Transverse colon (tissue), 4 donors: ENCODE results near the gene BMP3.

Source experiments
- CTCF ChIP-seq, 5 experiments: fragments of 200-600 bp in 3 of 5; fragments of 450-650 bp in 2 of 5; sonication (generic) in 3 of 5; IDR thresholded peaks; 1 replicate in 2 of 5; 2 replicates in 3 of 5; pipeline ENCODE4 v1.5.1; 2016 to 2017; ENCODE audit warnings: antibody characterized with exemption in 5 of 5, inconsistent platforms in 3 of 5, mild to moderate bottlenecking in 2 of 5, moderate library complexity in 1 of 5
- POLR2AphosphoS5 ChIP-seq, 3 donors: sonication (generic); formaldehyde crosslinking; IDR thresholded peaks; one replicate each; pipeline ENCODE4 v1.6.1; 2016; ENCODE audit warnings: antibody characterized with exemption in 3 of 3

GRCh38 chr4:80990851-80991250 lies 39.7 kb upstream of the BMP3 start:
- no peak for TF ChIP-seq CTCF (IDR thresholded peaks at IDR 0.05)
- no peak for TF ChIP-seq POLR2AphosphoS5 (IDR thresholded peaks at IDR 0.05)
